Astrocyte (in vitro differentiated cells and primary cell): ENCODE data around the gene CCDC159.

Source experiments
- EZH2 ChIP-seq: IDR thresholded peaks from 2 replicates; pipeline ENCODE4 v1.6.1; 2012; ENCODE audit warnings: mild to moderate bottlenecking, low read length, inconsistent platforms; ENCODE audit not compliant: insufficient read depth
- TF ChIP-seq, protein P1 (sequence below): IDR thresholded peaks from 2 replicates; pipeline ENCODE4 v1.5.1; 2011; ENCODE audit warnings: low read depth, mild to moderate bottlenecking, inconsistent platforms, low read length, moderate library complexity; ENCODE audit not compliant: insufficient read depth

GRCh38 chr19:11346104-11346940 is at the start of gene CCDC159, which contains the start of gene TMEM205:
- TF ChIP-seq, protein P1, sequence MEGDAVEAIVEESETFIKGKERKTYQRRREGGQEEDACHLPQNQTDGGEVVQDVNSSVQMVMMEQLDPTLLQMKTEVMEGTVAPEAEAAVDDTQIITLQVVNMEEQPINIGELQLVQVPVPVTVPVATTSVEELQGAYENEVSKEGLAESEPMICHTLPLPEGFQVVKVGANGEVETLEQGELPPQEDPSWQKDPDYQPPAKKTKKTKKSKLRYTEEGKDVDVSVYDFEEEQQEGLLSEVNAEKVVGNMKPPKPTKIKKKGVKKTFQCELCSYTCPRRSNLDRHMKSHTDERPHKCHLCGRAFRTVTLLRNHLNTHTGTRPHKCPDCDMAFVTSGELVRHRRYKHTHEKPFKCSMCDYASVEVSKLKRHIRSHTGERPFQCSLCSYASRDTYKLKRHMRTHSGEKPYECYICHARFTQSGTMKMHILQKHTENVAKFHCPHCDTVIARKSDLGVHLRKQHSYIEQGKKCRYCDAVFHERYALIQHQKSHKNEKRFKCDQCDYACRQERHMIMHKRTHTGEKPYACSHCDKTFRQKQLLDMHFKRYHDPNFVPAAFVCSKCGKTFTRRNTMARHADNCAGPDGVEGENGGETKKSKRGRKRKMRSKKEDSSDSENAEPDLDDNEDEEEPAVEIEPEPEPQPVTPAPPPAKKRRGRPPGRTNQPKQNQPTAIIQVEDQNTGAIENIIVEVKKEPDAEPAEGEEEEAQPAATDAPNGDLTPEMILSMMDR = no peak
- TF ChIP-seq EZH2 = no peak
